HG02763 (cell line): Measurements from ENCODE around the gene MXD1.

Experiments used
- ATAC-seq: cut with Tn5 transposase; IDR thresholded peaks from one replicate; pipeline ENCODE4 v1.9.1; 2021; ENCODE audit warnings: mild to moderate bottlenecking, moderate library complexity; ENCODE audit not compliant: unreplicated experiment

MXD1 gene

DNA sequence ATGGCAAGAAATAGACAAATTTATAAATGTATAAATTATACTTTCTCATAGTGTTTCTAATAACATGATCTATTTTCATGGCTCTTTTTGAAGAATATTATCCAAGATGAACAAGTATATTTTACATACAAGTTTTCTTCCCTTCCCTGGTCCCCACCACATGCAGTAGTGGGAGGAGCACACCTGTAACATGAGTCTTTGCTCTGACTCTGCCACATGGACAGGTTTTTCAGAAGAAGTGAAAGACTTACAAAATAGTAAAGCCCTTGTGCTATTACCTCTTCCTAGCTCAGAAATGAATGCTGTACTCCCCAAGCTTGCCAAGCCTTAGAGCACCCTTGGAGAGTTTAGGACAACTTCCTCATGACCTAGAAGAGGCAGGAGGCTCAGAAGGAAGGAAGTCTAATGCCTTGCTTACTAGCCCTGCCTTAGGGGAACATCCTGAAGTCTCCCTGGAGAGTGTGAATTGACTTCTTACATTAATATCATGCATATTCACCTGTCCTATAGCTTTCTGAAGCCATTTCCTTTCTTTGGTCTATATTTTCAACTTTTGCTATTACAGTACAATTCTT, 18.4 kb downstream of the MXD1 start:
- ATAC-seq = no peak

DNA sequence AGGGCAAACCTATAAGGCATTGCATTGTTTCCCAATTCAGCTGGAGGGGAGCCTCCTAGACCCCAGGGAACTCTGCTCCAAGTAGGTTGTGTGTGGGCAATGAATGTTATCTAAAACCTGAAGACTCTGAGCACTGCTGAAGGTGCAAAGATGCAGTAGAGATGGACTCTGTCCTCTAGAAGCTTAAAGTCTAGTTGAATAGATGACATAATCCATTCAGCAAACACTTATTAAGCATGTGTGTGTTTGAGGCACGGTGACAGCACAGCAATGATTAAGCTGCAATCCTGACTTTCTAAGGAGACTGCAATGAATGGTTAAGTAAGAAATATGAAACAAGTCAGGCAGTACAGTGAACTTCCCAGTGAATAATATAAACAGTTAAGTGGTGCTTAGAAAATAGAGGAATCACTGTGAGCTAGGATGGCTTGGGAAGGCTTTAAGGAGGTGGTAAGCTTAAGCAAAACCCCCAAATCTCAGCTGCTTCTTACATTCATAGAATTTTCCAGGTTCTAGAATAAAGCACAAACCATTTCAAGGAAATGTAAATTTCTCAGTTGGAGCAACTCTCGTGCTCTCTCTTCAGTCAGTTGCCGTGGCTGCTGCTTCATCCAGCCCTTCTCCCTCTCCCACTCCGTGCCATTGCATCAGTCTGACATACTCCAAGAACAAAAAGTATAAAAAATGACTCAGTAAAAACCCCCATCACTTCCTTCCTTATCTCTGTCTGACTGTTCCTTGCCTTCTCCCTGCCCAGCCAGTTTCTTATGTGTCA, 19.1 kb downstream of the MXD1 start:
- no peak for ATAC-seq

DNA sequence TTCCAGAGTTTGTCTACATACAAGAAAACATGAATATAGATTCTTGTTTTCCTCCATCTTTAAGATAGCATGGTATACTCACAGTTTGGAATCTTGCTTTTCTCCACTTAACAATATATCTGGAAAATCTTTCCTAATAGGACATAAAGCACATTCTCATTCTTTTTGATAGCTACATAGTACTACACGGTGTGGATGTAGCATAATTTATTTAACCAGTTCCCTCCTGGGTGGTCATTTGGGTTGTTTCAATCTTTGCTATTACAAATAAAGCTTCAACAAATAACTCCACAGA, 19.7 kb downstream of the MXD1 start:
- no peak for ATAC-seq

DNA sequence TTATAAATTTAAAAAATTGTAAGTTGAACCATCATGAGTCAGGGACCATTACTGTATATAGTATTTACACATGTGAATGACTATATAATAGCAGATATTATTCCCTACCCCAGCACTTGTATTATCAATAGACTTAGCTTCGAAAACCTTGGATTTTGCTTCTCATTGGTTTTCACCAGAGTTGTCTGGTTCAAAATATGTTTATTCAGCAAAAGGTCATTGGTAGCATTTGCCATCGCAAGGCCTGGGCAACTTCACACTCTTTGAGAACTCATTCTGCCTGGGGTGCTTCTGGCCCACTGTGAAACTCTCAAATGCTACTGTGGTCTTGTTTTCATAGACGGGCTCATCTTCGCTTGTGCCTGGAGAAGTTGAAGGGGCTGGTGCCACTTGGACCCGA, 20.1 kb downstream of the MXD1 start:
- no peak for ATAC-seq

DNA sequence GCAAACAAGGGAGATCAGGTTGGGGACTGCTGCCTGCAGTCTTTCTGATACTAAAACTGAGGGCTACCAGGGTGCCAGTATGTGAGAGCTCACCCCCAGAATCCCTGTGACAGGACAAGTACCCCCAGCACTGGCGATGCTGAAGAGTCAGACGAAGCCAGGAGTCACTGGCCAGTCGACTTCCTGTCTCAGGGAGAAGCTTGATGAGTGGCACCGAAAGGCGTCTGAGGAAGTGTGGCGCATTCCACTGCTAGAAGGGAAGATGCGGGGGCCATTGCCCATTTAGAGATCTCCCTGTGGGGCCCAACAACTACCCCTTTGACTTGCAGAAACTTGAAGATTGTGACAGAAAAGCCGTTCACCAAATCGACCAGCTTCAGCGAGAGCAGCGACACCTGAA, 22.0 kb downstream of the MXD1 start:
- ATAC-seq = no peak

DNA sequence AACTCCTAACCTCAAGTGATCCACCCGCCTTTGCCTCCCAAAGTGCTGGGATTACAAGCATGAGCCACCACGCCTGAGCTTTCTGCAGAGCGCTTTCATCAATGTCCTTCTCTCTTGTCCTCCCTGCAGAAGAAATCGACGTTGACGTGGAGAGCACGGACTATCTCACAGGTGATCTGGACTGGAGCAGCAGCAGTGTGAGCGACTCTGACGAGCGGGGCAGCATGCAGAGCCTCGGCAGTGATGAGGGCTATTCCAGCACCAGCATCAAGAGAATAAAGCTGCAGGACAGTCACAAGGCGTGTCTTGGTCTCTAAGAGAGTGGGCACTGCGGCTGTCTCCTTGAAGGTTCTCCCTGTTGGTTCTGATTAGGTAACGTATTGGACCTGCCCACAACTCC, 23.1 kb downstream of the MXD1 start:
- no peak for ATAC-seq

DNA sequence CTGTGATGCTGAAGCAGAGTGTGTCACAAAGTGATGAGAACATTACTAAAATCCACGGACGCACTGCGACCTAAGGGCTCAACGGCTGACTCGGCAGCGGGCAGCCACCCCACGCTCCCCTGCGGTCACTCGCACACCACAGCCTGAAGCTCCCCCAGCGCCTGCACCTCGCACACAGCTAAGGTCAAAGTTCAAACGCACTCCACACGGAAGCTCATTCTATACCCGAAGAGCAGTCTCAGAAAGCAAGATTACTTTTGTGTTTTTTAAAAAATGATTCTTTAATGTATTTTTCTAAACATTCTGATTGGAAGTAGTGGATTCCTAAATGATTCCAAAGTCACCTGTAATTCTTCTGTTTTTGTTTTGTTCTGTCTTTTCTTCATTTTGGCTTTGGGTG, 24.8 kb downstream of the MXD1 start:
- no peak for ATAC-seq

DNA sequence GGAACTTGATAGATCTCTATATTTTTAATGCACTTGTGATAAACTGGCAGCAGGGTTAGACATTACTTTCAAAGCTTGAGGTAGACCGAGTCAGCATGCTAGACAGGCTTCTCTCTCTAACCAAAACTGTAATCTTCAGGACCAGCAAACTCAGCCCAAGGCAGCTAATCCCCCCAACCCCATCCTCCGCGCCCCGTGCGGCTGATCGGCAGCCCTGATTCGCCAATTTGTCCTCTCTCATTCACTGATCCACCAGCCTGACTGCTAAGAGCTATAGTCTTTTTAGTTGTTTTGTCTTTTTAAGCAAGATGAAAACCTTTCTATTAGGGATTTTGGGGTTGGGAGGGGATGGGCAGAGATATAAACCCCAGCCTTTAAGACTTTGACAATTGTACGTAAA, 25.8 kb downstream of the MXD1 start:
- no peak for ATAC-seq

DNA sequence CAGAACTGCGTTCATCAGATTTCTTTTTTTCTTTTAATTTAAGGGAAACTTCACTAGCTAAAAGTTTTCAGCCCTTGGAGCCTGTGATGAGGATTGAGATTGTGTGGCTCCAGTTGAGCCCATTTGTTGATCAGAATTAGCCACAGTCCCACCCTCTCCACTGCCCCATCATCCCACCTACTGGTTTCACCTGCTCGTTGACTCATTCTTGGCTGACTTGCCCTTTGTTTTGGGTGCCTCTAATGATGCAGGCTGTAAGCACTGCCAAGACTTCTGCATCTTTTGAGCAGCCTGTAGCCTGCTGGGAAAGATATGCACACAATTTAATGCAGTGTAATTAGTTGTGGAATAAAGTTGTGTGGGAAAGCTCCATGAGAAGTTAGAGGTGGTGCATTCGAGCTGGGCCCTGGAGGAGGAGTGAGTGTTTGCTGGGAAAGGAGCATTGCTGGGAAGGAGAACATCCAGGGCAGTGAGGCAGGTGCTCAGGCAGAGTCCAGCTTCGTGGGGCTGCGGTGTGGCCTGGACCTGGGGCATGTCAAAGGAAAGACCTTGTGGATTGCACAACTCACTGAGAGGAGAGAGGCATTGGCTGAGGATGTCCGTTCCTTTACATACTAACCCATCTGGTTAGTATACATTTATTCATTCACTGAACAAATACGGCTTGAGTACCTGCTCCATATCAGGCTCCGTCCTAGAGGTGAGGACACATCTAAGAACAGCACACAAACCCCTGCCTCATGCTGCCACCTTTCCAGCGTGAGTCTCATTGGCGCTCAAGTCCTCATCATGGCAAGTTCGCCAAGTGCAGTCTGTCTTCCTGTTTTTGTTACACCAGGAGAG, 28.3 kb downstream of the MXD1 start:
- ATAC-seq = no peak

DNA sequence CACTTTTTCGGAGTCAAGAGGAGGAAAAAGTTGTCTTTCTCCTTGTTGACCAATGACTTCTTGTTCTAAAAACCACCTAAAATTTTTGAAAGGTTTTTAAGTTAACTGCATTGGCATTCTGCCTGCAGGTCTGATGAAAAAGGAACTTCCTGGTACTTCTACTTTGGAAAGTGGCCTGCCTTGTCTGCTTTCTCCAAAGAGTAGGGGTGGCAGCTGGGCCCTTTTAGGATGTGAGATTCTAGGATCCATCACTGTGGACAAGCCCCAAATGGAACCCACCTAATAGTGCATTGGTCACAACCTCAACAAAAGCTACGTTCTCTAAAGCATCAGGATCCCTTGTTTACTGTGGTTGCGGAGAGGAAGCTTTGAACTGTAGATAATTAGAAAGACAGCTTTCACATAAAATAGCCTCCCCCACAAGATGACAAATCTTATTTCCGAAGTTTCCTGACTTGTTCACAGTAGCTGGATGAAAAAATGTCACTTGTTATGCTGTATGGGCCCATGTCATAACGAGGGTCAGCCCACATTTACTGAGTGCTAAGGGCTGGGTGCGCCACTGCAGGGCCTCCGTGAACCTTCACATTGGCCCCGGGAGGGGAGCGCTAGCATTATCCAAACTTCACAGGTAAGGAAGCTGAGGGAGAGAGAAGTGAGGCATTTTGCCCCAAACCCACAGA, 29.1 kb downstream of the MXD1 start:
- no peak for ATAC-seq

DNA sequence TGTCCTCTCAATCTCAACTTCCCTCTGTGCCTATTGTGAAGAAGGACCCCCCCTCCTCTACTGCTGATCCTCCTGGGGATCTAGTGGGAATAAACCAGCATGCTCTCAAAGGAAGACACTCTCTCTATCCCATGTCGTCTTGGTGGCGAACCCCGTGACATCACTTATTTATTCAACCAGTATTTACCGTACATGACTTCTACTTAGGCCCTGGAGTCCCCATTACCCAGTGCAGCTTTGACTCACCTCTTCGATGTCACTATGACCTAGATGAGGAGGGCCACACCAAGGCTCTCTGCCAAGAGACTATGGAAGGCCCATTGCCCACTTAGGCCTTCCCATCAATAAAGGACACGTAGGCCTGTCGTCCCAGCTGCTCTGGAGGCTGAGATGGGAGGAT, 29.8 kb downstream of the MXD1 start:
- ATAC-seq = no peak

DNA sequence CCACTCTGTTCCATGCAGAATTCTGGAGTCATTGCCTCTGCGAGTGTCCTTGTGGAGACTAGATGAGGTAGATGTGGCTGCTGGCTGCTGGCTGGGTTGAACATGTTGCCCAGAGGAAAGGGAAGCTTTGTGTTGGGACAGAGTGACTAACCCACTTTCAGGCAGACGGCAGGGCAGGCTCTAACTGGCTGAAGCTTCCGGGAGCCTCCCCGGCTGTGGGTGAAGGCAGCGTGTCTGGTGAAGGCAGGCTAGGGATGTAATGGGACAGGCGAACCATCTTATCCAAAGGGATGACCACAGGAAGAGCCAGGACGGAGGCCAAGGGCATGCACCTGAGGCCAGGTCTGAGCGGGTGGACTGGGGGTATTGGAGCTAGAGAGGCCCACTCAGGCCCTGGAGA, 30.5 kb downstream of the MXD1 start:
- no peak for ATAC-seq

DNA sequence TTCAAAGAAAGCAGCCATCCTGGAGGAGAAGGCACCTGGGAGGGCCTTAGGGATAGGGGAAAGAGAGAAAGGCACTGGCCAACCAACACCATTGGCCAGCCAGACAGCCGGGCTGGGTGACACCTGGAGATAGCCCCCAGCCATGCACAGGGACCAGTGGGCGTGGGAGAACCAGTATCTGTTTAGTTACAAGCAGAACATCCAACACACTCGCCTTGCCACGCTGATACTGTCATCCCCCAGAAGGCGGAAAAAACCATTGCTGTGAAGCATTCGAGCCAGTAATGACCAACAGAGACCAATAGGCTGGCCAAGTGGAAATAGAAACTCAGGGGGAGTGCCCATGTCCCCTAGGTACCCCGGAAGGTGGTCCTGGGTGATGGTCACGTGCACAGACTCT, 31.0 kb downstream of the MXD1 start:
- ATAC-seq = no peak

DNA sequence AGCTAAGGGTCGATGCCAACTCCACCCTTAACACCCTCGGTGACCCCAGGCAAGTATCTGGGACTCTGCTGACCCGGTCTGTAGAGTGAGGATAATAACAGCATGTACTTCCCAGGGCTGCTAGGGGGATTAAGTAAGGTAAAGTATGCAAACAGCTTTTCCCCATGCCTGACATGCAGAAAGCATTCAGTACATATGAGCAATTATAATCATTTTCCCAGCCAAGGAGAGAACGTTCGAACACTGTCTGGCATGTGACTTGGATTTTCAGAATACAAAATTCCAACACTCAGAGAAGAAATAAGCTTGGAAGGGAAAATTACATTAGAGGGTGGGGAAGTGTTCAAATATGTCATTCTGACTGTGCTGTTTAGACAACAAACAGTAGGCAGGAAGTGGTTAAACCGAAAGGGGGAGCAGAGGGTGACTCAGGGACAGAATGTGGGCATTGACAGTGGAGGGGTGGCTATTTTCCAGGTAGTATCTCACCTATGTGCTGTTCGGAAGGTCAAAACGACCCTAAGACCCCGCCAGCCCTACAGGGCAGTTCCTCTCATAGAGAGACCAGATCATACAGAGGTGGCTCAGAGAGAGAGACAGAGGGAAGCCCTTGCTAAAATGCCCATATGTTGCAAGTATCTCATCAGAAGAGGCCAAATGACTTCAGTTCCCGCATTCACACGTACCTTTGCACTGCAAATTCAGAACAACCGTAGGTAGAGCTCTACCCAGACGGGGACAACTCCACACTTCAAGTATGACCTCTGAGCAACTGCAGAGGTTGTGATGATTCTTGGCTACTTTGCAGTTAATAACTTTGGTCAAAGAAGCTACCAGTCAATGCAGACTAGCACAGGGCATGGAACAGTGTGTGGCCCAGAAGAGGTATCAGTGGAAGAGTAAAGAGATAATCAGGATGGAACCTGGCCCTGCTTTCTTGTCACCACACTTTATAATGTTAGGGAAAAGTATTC, 31.7 kb downstream of the MXD1 start:
- no peak for ATAC-seq

DNA sequence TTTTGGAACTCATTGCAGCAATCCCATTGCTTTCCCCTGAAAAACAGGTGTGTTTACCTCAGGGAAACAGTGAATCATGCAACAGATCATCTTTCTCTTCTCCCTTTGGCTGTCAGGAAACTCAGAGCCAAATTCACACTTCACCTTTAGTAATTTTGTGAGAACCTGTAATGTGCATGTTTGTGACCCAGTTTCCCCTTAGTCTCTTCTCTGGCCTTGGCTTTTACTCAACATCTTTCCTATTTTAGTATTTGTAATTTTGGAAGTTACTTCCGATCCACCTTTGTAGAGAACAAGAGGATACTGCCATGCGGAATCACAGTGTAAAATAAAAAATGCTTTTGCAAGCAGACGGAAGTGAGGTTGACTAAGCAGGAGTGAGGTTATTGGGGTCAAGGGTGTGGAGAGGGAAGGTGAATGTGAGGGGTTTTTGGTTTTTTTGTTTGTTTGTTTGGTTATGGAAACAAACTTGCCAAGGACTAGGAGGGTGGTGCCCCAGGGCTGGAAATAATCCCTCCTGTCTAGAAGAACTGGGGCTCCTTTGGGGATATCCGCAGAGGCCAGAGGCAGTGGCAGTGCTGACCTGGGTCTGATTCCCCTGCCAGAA, 32.5 kb downstream of the MXD1 start:
- no peak for ATAC-seq

DNA sequence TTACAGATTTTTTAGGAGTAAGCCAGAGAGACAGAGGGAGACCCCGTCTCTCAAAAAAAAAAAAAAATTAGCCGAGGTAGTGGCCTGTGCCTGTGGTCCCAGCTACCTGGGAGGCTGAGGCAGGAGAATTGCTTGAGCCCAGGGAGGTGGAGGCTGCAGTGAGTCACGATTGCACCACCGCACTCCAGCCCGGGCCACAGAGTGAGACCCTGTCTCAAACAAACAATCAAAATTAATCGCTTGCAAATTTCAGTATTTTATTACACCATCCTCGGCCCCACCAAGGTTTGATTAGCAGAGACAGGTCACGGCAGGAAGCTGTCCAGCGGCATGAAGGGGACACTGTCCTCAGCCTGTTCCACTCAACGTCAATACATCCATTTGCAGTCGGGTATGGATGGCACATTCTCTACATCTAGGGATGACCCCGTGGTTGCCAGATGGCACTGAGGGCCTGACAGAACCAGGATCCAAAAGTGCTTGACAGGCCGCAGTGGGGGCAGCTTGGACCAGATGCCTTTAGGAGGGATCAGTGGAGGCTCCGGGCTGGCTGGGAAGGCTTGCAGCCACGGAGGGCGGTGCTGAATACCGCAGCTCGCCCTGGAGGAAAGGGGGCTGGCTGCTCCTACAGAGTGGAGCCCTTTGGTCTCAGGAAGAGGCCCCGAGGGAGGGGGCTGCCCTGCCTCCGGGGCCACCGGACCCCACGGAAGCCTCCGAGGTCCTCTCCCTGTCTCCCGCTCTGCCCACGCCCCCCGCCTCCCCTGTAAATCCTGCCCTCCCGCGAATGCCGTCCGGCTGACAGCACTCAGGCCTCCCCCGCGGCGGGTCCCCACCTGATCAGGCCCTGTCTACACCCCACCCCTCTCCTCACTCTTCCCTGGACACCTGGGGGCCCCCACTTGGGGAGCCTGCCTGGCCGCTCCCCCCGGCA, 33.4 kb downstream of the MXD1 start:
- ATAC-seq = no peak

DNA sequence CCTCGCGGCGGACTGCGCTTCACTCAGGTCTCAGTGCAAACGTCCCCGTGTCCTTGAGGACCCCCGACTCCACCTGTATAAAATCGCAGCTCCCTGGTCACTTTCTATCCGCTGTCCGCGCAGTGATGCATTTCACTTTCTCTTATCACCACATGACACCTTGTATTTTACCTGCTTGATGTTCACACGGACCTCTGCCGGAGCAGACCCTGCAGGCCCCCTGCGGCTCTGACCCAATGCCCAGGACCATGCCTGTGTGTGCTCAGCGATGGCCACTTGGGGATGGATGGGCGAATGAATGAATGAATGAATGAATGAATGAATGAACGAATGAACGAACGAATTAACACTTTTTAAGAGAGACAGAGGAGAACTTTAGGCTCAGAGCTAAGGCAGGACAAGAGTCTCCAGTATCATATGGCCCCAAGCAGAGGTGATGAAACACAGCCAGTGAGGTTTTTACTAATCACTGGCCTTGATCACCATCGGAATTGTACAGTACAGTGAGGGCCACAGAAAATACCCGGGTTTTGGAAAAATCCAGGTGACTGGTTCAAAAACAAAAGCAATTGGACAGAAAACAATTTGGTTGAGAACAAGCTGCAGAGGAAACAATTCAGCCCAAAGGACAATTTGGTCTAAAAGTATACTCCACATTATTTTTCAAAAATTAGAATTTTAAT, 34.2 kb downstream of the MXD1 start:
- no peak for ATAC-seq

DNA sequence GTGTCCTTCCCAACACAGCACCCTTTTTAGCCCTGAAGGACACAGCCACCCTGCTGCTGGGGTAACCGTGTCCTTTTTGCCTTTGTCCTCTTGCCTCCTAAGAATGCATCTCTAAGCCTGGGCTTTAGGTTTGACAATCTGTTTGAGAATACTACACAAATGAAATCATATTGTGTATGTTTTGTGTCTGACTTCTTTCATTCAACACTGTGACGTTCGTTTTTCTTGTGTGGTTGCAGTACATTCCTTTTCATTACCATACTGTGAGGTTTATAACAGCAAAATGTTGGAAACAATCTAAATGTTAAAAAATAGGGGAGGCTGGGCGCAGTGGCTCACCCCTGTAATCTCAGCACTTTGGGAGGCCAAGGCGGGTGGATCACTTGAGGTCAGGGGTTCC, 35.3 kb downstream of the MXD1 start:
- ATAC-seq = no peak
